Spleen (tissue), 11 donors: ENCODE results near the gene GCDH. TPM values are rescaled to one million over a fixed set of nuclear protein-coding genes. Genes with fewer than 3 reads are reported as not detected.
A peak's percentile ranks its signal among the peaks of the same experiment; 100 is the strongest.

ENCODE experiments used
- DNase-seq: peaks from one replicate; pipeline ENCODE4 v3.0.0-alpha.2; 2020
- H3K27ac ChIP-seq, 8 donors: fragments of 200-600 bp; sonication (generic) in 7 of 8; 1 replicate in 4 of 8; 2 replicates in 4 of 8; pipeline versions ENCODE4 v1.5.0 to v1.8.0; 2016 to 2021; ENCODE audit warnings: inconsistent platforms in 4 of 8, mild to moderate bottlenecking in 4 of 8, moderate library complexity in 1 of 8
- H3K27me3 ChIP-seq, 7 donors: fragments of 200-600 bp; sonication (generic) in 6 of 7; replicated peaks in 1 of 7; 1 replicate in 4 of 7; 2 replicates in 3 of 7; pipeline versions ENCODE4 v1.5.0 to v1.8.0; 2016 to 2021; ENCODE audit warnings: inconsistent platforms in 3 of 7, mild to moderate bottlenecking in 1 of 7
- H3K36me3 ChIP-seq, 6 donors: fragments of 200-600 bp; sonication (generic) in 5 of 6; 1 replicate in 4 of 6; 2 replicates in 2 of 6; pipeline versions ENCODE4 v1.5.0 to v1.8.0; 2016 to 2021; ENCODE audit warnings: inconsistent platforms in 2 of 6
- H3K4me1 ChIP-seq, 6 donors: fragments of 200-600 bp; sonication (generic) in 5 of 6; 1 replicate in 3 of 6; 2 replicates in 3 of 6; pipeline versions ENCODE4 v1.5.0 to v1.8.0; 2016 to 2021; ENCODE audit warnings: inconsistent platforms in 3 of 6
- H3K4me3 ChIP-seq, 8 donors: fragments of 200-600 bp; sonication (generic) in 7 of 8; 1 replicate in 4 of 8; 2 replicates in 4 of 8; pipeline versions ENCODE4 v1.5.0 to v1.8.0; 2016 to 2021; ENCODE audit warnings: inconsistent platforms in 4 of 8, mild to moderate bottlenecking in 4 of 8, moderate library complexity in 2 of 8
- H3K9me3 ChIP-seq, 8 donors: fragments of 200-600 bp; sonication (generic) in 7 of 8; 1 replicate in 4 of 8; 2 replicates in 4 of 8; pipeline versions ENCODE4 v1.5.0 to v1.8.0; 2016 to 2021; ENCODE audit warnings: inconsistent platforms in 4 of 8
- POLR2A ChIP-seq, 3 donors: fragments of 450-650 bp; IDR thresholded peaks; one replicate each; pipeline ENCODE4 v1.5.1; 2017; ENCODE audit warnings: antibody characterized with exemption in 3 of 3, mild to moderate bottlenecking in 1 of 3
- POLR2AphosphoS5 ChIP-seq, 3 donors: sonication (generic); formaldehyde crosslinking; IDR thresholded peaks; one replicate each; pipeline ENCODE4 v1.5.1; 2017; ENCODE audit warnings: antibody characterized with exemption in 3 of 3
- WGBS, 5 donors: extraction: QIAGEN DNeasy Blood & Tissue Kit in 3 of 5; methylation state at CpG; one replicate each; pipeline versions ENCODE4 v1.1.5 to v1.1.7; 2013 to 2018; 5-methylcytosine and 5-hydroxymethylcytosine counted together
- intact Hi-C: fragments of 100-400 bp; cut with DNase I; formaldehyde crosslinking; loops from one replicate; pipeline ENCODE4 v1.15.0; 2023; ENCODE audit warnings: low total_unique reads
- polyA plus RNA-seq, 3 donors: library from polyadenylated mRNA; stranded (reverse); fragments of 200-250 nt; gene quantifications; one replicate each; pipeline ENCODE4 v1.2.1, GENCODE V29; 2013
- total RNA-seq, 7 donors: library from RNA; depleted of rRNA in 3 of 7; stranded (reverse); fragments of >200 nt in 3 of 7; fragmentation: NEBNext Ultra II Directional in 4 of 7; extraction: Animal tissue kit (Norgen Biotek cat#: 25700) in 4 of 7; gene quantifications; one replicate each; pipeline versions ENCODE4 v1.1.0 to v1.2.1, GENCODE V29; 2016 to 2021
- TF ChIP-seq, protein P1 (sequence below), 11 experiments: fragments of 200-600 bp in 7 of 11; fragments of 450-650 bp in 4 of 11; sonication (generic) in 4 of 11; IDR thresholded peaks in 8 of 11; conservative IDR thresholded peaks in 3 of 11; 1 replicate in 7 of 11; 2 replicates in 4 of 11; pipeline versions ENCODE4 v1.4.0 to v1.8.0; 2016 to 2021; ENCODE audit warnings: antibody characterized with exemption in 11 of 11, inconsistent platforms in 4 of 11, mild to moderate bottlenecking in 1 of 11
- donor health status: healthy with polysubstance abuse.
- donor health status: DM: no; HTN: no; CAD: no; lungs with moderate emphysema.
- donor health status: DM: no; HTN: no; CAD: no.
- donor health status: Bipolar disorder and iron deficiency.
- donor health status: healthy.
- donor health status: DM: no; HTN: no; CAD: no.
- donor health status: DM: yes; HTN: yes; CAD: no.

Gene GCDH
- total and polyA plus RNA-seq, 10 donors, result 16.3 to 48.4 (median 28.2) TPM

DNA sequence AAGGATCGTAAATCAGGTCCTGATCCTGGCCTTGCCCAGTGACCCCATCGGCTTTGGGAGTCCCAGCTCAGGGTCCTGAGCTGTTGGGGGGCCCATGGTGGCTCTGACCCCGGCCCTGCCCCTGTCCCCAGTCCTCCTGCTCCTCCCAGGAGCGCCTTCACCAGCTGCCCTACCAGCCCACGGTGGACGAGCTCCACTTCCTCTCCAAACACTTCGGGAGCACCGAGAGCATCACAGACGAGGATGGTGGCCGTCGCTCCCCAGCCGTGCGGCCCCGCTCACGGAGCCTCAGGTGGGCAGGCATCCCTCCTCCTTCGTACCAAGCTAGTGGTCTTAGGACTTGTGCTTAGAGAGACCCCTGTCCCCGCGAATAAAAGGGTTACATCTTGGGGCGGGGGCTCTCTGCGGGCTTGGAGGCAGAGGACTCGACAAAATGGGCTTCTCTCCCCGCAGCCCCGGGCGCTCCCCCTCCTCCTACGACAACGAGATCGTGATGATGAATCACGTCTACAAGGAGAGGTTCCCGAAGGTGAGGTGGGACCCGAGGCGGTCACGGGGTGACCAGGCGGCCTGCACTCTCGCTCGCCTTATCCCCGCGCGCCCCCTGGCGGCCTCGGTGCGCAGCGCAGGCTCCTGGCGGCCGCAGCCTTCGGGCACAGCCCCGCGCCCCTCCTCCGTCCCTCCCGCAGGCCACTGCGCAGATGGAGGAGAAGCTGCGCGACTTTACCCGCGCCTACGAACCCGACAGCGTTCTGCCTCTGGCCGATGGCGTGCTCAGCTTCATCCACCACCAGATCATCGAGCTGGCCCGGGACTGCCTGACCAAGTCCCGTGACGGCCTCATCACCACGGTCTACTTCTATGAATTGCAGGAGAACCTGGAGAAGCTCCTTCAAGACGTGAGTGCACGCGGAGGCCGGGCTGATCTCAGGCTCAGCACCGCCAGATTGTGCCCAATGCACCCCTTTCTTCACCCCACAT lies 43.5 kb upstream of the GCDH start:
- TF ChIP-seq, protein P1, sequence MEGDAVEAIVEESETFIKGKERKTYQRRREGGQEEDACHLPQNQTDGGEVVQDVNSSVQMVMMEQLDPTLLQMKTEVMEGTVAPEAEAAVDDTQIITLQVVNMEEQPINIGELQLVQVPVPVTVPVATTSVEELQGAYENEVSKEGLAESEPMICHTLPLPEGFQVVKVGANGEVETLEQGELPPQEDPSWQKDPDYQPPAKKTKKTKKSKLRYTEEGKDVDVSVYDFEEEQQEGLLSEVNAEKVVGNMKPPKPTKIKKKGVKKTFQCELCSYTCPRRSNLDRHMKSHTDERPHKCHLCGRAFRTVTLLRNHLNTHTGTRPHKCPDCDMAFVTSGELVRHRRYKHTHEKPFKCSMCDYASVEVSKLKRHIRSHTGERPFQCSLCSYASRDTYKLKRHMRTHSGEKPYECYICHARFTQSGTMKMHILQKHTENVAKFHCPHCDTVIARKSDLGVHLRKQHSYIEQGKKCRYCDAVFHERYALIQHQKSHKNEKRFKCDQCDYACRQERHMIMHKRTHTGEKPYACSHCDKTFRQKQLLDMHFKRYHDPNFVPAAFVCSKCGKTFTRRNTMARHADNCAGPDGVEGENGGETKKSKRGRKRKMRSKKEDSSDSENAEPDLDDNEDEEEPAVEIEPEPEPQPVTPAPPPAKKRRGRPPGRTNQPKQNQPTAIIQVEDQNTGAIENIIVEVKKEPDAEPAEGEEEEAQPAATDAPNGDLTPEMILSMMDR (IDR thresholded peaks at IDR 0.05 in 8 of 11, conservative IDR thresholded peaks at IDR 0.05 in 3 of 11), result peak; percentile 97 to 100 (median 99)
- TF ChIP-seq POLR2AphosphoS5 (IDR thresholded peaks at IDR 0.05) (peak; percentile 19 to 78 (median 65)), POLR2A (IDR thresholded peaks at IDR 0.05) (no peak)
- no peaks in the 10 kb centered on the region for H3K9me3 ChIP-seq
- intact Hi-C loops, result loop anchor here (5.0 kb wide), 1 partner anchor 85 kb away; no protein-coding TSS in a partner anchor
- peaks cover 3 to 84% (median 23%) of the 10 kb centered on the region in 7 donors for H3K27me3 ChIP-seq
- peak overlapping the region in 4 of 8 donors; percentile 8 to 56 (median 14) for H3K4me3 ChIP-seq
- peaks cover 5 to 11% (median 10%) of the 10 kb centered on the region in 6 donors for H3K4me1 ChIP-seq
- 10 to 16% (median 12%) methylated on average over 48 to 69 of the region's 69 CpGs for WGBS, 5 donors
- no peaks in the 10 kb centered on the region for H3K36me3 ChIP-seq
- peak; percentile 96 for DNase-seq
- H3K27ac ChIP-seq, result no peak overlapping the region

DNA sequence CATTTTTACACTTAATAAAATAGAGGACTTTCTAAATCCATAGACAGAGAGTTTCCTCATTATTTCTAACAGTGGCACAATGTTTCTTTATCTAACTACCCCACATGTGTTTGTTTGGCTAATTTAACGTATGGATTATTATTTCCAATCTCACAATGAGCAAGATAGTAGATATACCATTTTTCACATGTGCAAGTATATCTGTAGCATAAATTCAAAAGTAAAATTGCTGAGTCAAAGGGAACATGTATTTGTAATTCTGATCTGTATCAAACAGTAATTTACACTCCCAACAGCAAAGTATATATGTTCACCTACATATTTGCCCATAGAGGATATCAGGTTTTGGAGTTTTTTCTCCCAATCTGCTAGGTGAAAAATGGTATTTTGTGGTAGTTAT lies 34.3 kb upstream of the GCDH start:
- Histone ChIP-seq H3K4me1 (no peaks in the 10 kb centered on the region), H3K27ac (no peak overlapping the region), H3K36me3 (no peaks in the 10 kb centered on the region), H3K9me3 (peaks cover 0 to 27% (median 20%) of the 10 kb centered on the region in 8 donors), H3K4me3 (no peak overlapping the region), H3K27me3 (peaks cover 0 to 5% (median 0%) of the 10 kb centered on the region in 7 donors)
- no peak for DNase-seq
- intact Hi-C loops, result no loop called here
- 71 to 89% (median 80%) methylated on average over 1 of the region's 1 CpG for WGBS, 5 donors
- TF ChIP-seq POLR2A (IDR thresholded peaks at IDR 0.05) (no peak), POLR2AphosphoS5 (IDR thresholded peaks at IDR 0.05) (no peak)
- TF ChIP-seq, protein P1 (IDR thresholded peaks at IDR 0.05 in 8 of 11, conservative IDR thresholded peaks at IDR 0.05 in 3 of 11), result no peak

DNA sequence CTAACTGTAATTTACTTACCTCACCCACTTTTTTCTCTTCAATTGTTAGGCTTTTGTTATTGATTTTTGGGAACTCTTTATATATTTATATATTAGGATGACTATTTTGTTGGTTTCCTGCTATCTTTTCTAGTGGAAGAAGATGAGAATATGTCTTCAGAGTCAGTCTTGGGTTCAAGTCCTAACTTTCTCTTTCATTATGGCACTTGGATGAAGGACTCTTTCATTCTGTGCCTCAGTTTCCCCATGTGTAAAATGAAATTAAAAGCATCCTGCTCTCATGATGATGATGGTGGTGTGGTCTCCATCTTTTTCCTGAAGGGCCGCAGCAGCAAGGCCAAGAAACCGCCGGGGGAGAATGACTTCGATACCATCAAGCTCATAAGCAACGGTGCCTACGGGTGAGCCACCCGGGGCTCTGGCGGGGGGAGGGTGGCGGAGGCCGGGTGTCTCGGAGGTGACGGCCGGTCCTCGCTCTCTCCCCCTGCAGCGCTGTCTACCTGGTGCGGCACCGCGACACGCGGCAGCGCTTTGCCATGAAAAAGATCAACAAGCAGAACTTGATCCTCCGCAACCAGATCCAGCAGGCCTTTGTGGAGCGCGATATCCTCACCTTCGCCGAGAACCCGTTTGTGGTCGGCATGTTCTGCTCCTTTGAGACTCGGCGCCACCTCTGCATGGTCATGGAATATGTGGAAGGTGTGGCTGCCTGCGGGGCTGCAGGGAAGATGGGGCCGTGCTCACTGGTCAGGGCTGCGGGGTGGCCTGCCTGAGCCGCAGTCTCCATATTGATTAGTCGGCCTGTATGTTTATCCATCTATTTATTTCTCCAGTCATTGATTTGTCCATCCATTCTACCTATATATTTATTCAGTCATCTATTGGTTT lies 32.7 kb upstream of the GCDH start:
- no peaks in the 10 kb centered on the region for H3K36me3 ChIP-seq
- H3K9me3 ChIP-seq, result peaks cover 0 to 27% (median 20%) of the 10 kb centered on the region in 8 donors
- intact Hi-C loops, result no loop called here
- peaks cover 0 to 9% (median 0%) of the 10 kb centered on the region in 7 donors for H3K27me3 ChIP-seq
- TF ChIP-seq POLR2A (IDR thresholded peaks at IDR 0.05) (no peak), POLR2AphosphoS5 (IDR thresholded peaks at IDR 0.05) (no peak)
- TF ChIP-seq, protein P1 (IDR thresholded peaks at IDR 0.05 in 8 of 11, conservative IDR thresholded peaks at IDR 0.05 in 3 of 11), result no peak
- 94 to 95% (median 95%) methylated on average over 35 of the region's 35 CpGs for WGBS, 5 donors
- H3K4me1 ChIP-seq, result no peaks in the 10 kb centered on the region
- DNase-seq, result no peak
- no peak overlapping the region for H3K27ac ChIP-seq
- H3K4me3 ChIP-seq, result no peak overlapping the region
